Measurements from ENCODE around the gene RNASE7.
"Not testable (repeated sequence)": the region's sequence is repeated elsewhere in the genome, so short reads cannot be mapped to it uniquely, and the experiment has no call there.

RNASE7 gene, protein sequence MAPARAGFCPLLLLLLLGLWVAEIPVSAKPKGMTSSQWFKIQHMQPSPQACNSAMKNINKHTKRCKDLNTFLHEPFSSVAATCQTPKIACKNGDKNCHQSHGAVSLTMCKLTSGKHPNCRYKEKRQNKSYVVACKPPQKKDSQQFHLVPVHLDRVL

DNA sequence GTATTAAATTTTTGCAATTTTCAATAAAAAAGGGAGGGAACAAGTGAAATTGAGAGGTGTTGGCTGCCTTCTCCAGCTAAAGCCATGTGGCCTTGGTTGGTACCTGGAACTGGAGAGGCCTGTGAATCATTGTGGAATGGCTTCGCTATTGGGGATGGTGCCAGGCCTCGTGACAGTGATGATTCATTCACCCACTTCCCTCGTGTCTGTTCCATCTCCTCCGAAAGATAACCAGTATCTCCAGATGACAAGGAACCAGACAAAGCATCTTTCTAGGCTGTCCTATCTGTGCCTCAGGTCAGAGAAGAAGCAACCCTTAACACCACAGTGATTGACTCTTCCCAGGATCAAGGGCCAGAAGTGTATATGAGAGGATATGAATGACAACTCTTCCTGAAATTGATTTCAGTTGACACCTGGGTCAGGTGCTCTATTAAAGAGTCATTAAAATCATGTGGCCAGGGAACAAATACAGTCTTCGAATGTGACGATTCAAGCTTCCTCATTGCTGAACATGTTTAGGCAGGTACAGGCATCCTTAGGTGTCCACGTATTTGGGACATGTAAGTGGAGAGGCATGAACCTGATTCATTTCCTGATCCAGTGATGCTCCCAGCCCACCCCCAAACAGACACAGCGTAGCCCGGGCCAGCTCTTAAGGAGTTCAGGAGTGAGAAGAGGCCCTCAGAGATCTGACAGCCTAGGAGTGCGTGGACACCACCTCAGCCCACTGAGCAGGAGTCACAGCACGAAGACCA is at the start of gene RNASE7:
Gene RNASE7, plus strand, starts transcription at position 687 of the 758 bp plus-strand sequence. CDS start 631 bp downstream, outside the sequence.
- no peak for DNase-seq

DNA sequence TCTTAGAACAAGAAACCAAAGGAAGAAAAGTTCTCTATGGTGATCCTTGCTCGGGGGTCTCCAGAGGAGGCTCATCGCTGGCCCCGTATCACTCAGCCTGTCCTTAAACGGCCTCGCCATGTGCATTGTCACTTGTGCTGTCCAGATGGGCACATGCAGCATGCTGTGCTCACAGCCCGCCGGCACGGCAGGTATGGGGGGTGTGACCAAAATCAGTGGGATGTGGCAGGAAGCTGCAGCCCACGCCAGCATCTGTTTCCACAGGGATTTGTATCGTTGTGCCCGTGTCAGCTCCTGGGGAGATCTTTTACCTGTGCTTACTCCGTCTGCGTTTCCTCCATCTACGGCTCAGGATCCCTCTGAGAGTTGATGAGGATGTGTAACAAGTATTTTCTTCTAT is 45.6 kb upstream of the RNASE7 start:
- no peak for DNase-seq

DNA sequence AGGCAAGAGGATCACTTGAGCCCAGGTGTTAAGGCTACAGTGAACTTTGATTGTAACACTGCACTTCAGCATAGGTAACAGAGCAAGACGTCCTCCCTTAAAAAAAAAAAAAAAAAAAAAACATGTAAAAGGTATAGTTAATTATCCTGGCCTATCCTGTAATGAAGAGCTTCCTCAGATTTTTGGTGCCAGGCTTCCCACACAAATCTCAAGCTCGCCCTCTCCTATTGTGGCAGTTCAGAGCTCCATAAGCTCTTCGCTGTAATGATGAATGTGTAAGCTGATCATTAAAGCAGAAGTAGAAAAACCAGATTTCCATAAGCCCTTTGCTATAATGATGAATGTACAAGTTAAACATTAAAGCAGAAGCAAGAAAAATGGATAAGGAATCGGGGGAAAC is 45.0 kb upstream of the RNASE7 start:
- no peak for DNase-seq

DNA sequence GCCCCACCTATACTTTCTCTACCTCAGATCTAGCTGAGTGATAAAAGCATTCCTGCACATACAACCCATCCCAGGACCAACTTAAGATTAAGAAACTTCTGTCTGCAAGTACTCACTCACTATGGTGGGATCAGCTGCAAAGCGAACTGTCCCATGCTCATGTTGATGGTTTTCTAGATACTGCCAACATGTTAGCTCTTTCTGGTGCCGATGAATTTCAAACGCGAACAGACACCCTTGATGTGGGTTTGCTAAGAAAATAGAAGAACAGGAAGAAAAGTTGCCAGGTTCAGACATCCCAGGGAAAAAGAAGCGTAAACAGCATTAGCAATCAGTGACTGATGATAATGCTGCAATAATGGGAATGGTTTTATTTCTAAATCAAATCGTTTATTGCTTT is 44.6 kb upstream of the RNASE7 start:
- no peak for DNase-seq

DNA sequence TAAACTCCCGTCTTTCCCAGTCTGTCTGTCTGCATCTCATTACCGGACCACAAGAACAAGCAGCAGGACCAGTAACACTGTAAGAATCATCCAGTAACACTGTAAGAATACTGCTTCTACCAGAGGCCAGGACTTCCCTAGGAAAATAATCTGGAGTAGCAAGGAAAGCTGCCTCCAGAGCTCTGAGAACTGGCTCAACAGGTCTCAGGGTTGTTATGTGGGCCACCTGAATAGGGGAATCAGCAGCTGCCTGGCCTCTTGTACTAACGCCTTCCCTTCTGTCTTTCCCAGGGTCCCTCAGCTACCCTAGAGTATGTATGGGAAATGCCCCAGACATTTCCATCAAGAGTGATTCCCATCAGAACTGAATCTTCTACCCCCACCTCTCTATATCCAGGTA is 44.0 kb upstream of the RNASE7 start:
- DNase-seq: no peak

DNA sequence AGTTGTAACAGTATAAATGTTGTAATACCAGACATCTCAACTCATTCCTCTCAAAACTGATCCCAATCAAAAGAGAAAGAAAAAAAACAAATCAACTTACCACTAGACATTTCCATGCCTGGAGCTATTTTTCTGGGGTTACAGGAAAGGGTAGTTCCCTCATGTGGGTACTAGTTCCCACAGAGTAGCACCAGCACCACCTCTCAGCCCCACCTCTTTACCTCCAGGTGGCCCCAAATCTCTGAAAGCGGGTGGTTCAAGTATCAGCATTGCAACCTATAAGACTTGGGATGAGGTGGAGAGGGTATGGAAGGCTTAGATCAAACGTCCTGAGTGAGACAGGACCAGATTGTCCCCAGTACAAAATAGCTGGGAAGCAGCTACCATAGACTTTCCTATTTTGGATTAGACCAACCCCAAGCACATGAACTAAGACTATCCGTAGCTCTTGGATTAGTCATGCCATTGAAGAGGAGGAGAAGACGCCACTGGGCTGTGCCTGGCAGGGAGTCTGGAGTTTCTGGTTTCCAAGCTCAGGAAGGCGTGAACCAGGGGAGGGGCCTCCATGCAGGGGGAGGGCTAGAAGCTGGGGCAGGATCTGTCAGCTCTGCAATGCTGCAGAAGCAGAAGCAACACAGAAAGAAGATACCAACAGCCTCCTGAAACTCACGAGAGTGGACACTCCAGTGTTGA is 43.3 kb upstream of the RNASE7 start, which contains the start of gene SLC39A2:
Gene SLC39A2, plus strand, starts transcription at position 620 of the 693 bp plus-strand sequence. CDS start 154 bp downstream, outside the sequence.
- DNase-seq: no peak

DNA sequence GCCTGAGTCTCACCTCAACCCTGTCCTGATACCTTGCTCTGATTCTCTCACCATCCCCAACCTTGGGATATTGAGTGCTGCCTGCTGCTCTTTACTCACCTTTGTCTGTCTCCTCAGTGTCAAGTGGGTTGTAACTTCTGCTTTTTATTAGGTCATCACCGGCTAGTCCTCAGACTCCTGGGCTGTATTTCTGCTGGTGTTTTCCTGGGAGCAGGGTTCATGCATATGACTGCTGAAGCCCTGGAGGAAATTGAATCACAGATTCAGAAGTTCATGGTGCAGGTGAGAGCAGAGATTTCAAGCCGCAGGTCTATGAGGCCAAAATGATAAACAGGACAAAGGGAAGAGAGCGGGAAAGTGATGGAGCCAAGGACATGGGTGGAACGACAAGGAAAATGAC is 42.6 kb upstream of the RNASE7 start:
- DNase-seq: no peak

DNA sequence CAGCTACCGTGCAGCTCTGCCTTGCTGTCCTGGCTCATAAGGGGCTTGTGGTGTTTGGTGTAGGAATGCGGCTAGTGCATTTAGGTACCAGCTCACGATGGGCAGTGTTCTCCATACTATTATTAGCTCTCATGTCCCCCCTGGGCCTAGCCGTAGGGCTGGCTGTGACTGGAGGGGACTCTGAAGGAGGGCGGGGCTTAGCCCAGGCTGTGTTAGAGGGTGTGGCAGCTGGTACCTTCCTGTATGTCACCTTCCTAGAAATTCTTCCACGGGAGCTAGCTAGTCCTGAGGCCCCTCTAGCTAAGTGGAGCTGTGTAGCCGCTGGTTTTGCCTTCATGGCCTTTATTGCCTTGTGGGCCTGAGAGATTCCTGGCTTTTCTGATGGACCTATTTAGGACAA is 40.9 kb upstream of the RNASE7 start:
- DNase-seq: no peak

DNA sequence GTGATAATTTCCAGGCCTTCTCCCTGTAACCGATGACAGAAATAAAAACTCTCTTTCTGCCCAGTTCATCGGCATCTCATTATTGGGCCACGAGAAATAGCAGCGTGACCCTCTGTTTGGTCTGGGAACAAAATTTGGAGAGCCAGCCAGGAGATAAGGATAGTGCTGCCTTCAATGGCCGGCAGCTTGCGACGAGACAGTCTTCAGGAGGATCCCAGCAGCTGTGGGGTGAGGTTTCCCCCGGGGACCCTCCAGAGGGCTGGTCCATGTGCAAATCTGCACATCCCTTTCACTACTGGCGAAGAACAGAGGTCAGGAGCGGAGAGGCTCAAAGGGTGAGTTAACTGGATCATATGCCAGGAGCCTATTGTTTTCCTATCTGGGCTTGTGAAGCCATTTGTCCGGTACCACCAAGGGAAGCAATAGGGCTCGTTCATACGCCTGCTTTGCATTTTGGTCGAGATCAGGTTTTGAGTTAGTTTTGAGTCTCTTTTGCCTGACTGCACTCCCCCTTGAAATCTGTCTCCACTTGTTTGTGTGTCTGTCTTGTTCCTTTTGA is 38.3 kb upstream of the RNASE7 start:
- no peak for DNase-seq

DNA sequence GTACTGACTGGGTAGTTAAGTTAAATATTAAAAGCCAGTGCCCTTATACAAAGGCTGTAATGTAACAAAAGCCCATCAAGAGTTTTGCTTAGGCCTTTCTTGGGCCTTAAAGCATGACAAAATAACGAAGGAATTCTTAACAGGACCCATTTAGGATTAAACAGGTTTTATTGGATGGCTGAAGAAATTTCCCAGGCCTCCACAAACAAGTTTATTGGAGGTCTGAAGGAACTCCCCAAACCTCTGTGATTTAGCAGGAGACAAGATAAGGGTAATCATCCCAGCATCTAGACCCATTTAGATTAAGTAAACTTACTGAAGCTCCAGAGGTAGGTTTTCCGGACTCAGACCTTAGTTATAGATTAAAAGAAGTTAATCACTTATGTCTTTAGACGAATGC is 32.4 kb upstream of the RNASE7 start:
- DNase-seq: not testable (repeated sequence)

DNA sequence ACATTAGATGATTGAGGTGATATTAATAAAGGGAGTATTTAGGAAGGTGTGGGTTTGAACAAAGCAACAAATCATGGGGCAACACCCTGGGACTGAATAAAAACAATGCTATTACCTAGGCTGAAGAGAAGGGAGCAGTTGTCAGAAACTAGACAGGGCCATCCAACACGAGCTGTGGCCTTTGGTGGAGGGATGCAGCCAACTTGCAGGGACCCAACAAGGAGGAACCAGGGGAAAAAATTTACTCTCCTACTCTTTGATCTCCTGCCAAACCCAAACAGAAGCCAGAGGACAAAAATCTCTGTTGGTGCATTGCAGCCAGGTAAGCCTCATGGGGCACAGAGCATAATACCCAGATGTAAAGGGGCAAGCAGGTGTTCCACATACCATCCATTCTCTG is 31.0 kb upstream of the RNASE7 start:
- DNase-seq: no peak

DNA sequence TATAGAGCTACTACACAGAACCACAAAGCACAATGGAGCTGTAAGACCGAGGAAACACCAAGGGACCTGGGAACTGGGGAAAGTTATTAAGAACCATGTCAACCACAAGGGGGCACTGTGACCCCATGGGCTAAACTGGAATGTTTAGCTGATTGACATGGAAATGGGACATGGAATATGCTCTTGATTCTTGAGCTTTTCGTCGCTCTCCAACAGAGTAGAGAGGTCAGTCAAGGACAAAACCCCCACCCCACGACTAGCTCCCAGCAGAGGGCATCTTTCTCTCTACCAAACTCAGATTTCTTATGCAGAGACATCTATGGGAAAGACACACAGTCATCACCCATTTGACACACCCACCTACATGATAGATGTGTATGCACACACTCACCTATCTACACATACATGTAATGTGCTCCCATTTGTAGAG is 27.4 kb upstream of the RNASE7 start:
- DNase-seq: peak; percentile 73 to 85

DNA sequence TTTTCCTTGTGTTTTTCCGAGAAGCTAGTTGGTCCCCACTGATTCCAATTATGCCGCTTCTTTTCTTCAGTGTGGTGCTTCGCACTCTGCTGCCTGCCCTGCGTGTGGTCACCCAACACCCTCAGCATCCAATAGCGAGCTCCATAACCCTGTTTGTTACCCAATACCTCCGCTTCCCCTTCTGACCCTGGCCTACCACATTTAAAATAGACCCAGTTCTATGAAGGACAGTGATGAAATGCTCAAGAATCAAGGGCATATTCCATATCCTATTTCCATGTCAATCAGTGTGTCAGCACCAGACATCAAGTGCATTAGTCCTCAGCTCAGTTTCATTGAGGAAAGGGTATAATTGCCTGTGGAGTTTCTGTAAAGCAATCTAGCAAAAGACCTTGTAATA is 26.9 kb upstream of the RNASE7 start:
- DNase-seq: no peak

DNA sequence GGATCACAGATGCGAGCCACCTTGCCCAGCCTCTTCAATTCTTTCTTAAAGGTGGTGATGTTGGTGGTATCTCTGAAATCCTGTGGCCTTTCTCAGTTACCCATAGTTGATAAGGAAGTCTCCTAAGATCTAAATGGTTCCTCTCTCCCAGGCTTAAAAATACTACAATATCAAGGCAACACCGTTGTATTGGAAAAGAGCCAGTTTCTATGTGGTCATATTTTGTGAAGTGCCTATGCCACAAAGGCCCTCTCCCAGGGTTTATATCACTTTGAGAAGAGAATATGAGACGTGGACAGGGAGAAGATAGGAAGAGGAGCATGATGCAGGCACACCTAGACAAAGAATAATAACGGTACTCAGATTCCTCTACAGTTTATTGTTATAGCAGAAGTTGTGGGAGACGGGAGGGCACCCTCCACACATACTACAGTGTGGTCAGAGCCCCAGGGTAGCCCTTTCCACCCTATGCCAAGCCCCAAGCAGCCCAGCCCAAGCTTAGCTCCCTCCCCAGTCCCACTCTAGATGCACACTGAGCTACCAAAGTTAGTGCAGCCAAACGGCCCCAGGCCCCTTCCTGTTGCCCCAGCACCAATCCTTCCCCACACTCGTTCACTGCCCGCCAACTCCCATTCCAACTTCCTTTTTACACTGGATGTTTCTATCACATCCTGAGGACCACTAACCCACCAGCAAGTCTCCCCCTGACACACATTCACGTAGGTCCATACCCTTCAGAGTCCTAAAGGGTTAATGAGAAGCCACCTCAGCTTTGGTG is 25.6 kb upstream of the RNASE7 start:
- no peak for DNase-seq

DNA sequence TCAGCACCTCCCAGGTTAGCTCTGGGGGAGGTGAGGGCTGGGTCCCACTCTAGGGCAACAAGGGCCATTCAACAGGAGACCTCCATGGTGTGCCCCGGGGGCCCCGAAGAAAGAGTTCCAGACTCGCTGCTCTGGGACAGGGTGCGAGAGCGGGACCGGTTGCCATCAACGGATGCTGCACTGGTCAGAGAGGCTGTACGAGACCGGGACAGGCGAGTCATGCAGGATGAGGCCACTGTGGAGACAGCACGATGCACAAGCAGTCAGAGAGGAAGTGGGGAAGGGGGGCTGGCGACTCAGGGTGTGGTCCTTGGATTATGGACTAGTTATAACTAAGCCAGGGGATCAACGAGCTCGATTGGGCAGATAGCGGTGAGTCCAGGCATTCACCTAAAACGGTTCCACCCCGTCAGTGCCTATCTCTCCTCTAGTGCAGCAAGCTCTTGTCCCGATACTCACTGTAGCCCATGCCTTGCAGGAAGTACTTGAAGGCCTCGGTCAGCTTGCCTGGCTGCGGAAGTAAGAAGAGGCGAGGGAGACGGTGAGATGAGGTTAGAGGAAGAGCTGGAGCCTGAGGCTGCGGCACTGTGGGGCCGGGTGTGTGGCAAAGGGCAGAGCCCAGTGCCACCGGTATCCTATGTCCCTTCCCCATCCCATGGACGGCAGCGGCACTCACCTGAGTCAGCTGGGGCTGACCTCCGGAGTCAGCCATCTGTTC is 24.5 kb upstream of the RNASE7 start:
- no peak for DNase-seq

DNA sequence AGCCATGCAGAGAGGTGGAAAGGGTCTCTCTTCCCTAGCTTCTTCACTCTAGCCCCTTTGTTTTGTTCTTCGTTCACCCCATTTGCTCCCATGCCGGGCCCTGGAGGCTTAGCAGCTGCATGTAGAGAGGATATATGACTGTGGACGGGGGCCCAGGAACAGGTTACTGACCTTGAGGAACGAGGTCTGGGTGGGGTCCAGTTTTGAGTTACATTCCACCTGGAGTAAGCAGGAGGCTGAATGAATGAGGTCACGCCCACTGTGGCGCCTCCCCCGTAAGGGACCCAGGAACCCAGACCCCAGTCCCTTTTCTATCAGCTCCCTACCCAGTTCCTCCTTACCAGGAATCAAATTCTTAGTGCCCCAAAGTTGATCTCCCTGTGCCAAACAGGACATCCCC is 23.9 kb upstream of the RNASE7 start:
- no peak for DNase-seq

DNA sequence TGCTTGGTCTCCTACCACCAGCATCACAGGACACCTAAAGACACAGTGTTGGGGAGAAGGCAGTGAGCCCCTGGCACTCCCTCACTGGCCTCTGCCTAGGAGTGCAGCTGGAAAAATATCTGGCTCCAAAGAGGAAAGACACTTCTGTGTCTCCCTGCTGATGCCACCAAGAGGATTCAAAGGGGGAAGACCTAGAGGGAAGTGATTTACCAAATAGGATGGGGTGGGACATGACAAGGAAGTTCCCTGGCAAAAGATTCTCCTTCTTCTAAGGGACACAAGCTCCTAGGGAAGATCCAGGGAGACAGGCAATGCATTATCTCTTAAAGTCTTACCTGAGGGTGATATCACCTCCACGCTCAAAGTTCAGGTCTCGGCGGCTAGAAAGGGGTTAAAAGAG is 23.4 kb upstream of the RNASE7 start:
- no peak for DNase-seq

DNA sequence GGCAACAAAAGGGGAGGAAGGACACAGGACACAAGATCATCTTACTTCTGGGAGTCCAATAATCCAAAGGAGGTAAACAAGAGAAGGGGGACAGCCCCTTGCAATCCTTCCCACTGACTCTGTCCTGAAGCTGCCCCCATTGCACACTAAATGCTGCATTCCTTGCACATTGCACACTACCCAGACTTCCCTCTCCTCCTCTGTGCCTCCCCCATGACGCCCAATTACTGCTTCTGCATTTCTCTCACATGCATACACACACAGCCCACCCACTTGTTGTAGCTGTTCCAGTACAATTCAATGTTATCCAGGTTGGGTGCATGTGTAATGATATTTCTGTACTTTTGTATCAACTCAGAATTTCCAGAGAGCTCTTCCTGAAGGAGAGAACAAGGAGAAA is 22.8 kb upstream of the RNASE7 start:
- no peak for DNase-seq

DNA sequence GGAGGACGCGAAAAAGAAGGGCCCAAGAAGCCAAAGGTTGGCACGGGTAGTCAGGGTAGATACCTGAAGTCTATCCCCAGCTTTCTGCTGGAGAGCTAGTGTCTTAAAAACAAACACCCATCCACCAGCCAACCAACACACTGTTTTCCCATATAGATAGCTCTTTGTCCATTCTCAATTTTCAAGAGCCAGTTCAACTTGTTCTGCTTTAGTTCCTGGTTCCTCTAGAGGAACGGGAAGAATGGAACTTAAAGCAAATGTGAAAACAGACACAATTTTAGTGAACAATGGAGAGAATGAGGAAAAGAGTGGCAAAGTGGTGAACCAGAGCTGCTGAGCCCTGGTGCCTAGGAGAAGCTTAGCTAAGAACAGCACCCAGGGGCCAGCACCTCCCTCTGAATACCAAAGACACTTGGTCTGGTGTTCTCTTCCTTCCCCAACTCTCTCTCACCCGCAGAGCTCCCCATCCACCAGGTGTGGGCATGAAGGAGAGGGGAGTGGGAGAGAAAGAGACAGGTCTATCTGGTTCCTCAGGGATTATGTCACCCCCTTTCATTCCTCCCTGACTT is 21.1 kb upstream of the RNASE7 start:
- DNase-seq: no peak

DNA sequence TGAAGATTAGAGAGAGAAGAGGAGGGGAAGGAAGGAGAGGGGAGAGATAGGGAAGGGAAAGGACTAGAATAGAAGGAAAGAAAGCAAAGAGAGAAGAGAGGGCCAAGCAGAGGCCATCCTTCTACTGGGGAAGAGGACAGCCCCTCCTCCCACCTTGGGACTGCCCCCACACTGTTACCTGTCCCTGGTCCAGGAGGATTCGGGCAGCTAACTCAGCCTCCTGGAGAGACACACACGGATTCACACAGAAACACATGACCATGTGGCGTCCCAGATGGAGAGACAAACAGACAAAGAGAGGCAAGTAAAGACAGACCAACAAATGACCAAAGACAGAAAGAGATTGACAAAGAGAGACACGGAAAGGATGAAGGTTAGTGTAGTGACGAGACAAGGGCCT is 19.5 kb upstream of the RNASE7 start:
- DNase-seq: no peak

DNA sequence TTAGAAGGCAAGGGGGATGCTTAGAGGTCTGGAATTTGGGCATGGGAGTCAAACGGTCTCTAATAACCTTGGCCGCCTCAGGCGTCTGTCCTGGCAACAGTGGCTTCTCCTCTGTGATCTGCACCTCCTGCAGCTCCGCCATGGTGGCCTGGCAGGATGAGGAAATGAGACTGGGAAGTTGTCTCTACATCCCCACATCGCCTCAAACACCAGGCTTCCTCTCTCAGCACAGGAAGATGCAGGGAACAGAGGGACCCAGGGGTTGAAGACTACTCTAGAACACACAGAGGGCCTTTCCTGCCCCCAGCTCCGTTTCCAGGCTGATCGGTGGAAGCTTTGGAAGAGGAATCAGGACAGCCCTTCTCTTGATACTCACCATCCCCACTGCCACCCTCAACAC is 19.0 kb upstream of the RNASE7 start:
- no peak for DNase-seq
